Activated naive CD8-positive, alpha-beta T cell treated with anti-CD3 and anti-CD28 coated beads for 36 hours (primary cell): ENCODE data around the gene SDC1. TPM values are rescaled to one million over a fixed set of nuclear protein-coding genes. Genes with fewer than 3 reads are reported as not detected.

ENCODE experiments used
- DNase-seq: peaks from one replicate; pipeline ENCODE4 v3.0.0; 2021
- H3K27ac Mint-ChIP-seq: one replicate; pipeline ENCODE4 v1.8.0; 2022; ENCODE audit warnings: mild to moderate bottlenecking, moderate library complexity, mixed read lengths
- H3K27me3 Mint-ChIP-seq: one replicate; pipeline ENCODE4 v1.8.0; 2022; ENCODE audit warnings: mild to moderate bottlenecking, mixed read lengths
- H3K36me3 Mint-ChIP-seq: one replicate; pipeline ENCODE4 v1.8.0; 2021; ENCODE audit warnings: mild to moderate bottlenecking, mixed read lengths
- H3K4me1 Mint-ChIP-seq: one replicate; pipeline ENCODE4 v1.8.0; 2021; ENCODE audit warnings: mixed read lengths
- H3K4me3 Mint-ChIP-seq: one replicate; pipeline ENCODE4 v1.8.0; 2022; ENCODE audit warnings: mild to moderate bottlenecking, moderate library complexity, mixed read lengths
- H3K9me3 Mint-ChIP-seq: one replicate; pipeline ENCODE4 v1.8.0; 2022; ENCODE audit warnings: mixed read lengths
- total RNA-seq, 2 experiments: library from RNA; stranded (reverse); gene quantifications; one replicate each; pipeline ENCODE4 v1.2.3, GENCODE V29; 2021

Gene SDC1
- total RNA-seq, 2 experiments from 2014 or later: 0.36 TPM; not detected in 1

- H3K9me3 Mint-ChIP-seq: no peaks in the 10 kb centered on the region
- H3K36me3 Mint-ChIP-seq: no peaks in the 10 kb centered on the region
- DNase-seq: no peak
- H3K4me1 Mint-ChIP-seq: no peaks in the 10 kb centered on the region
- H3K4me3 Mint-ChIP-seq: no peak overlapping the region
- H3K27ac Mint-ChIP-seq: no peak overlapping the region
- H3K27me3 Mint-ChIP-seq: peaks cover 24% of the 10 kb centered on the region
Measured at GRCh38 chr2:20153131-20153851, 71.6 kb downstream of the SDC1 start.

DNA sequence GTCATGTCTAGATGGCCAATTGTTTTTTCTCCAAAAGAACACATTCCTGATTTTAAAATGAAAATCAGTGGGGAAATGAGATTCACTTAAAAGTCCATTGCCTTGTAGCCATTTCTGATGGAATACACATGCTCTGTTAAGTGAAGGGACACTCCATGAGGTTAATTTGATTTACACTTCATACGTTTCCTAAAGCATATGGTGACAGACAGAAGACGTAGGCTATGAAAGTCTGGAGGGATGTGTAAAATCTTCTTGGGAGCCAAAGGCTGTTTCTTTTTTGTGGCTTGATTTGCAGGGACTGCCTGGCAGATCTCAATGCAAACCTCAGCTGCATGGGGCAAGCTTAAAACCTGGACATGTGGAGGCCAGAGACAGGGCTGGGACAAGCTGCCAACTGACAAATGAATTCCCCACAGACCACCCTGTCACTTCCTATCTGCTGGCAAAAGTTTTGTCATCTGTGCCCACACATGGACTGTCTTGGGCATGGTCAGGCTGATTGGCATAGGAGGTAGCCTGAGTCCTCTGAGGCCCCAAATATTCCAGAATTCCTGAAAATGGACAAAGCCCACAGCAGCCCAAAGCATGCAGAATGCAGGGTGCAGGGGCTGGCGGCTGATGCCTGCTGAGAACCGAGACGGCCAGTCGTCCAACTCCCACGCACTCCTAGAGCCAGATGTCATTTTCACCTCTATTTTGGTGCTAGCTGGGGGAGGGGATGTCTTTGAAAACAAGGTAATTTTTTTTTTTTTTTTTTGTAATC, 73.9 kb downstream of the SDC1 start:
- H3K4me1 Mint-ChIP-seq: no peaks in the 10 kb centered on the region
- peaks cover 32% of the 10 kb centered on the region for H3K27me3 Mint-ChIP-seq
- DNase-seq: no peak
- no peaks in the 10 kb centered on the region for H3K36me3 Mint-ChIP-seq
- no peak overlapping the region for H3K4me3 Mint-ChIP-seq
- no peaks in the 10 kb centered on the region for H3K9me3 Mint-ChIP-seq
- H3K27ac Mint-ChIP-seq: no peak overlapping the region

Other genes with a start within 250 kb of the SDC1 start
- 10 to 100 TPM; 10.1 to 10.2 TPM for gene WDR35, start 235.0 kb downstream of the SDC1 start, total RNA-seq
- not detected for gene MATN3, start 212.5 kb downstream of the SDC1 start, total RNA-seq
- 10 to 100 TPM; 20.5 to 20.9 TPM for gene LAPTM4A, start 173.5 kb downstream of the SDC1 start, total RNA-seq
- gene PUM2, start 125.7 kb upstream of the SDC1 start, total RNA-seq: 100 to 1,000 TPM; 107 to 108 TPM
- 10 to 100 TPM; 13.4 to 13.7 TPM for gene RHOB, start 221.9 kb upstream of the SDC1 start, total RNA-seq